Eye (tissue), 1 donor: Measurements from ENCODE around the gene RSL1D1.
A peak's percentile ranks its signal among the peaks of the same experiment; 100 is the strongest.
"Not testable (repeated sequence)": the region's sequence is repeated elsewhere in the genome, so short reads cannot be mapped to it uniquely, and the experiment has no call there.

Source experiments
- DNase-seq: peaks from one replicate; pipeline ENCODE4 v3.0.0-alpha.2; 2015

RSL1D1 gene

DNA sequence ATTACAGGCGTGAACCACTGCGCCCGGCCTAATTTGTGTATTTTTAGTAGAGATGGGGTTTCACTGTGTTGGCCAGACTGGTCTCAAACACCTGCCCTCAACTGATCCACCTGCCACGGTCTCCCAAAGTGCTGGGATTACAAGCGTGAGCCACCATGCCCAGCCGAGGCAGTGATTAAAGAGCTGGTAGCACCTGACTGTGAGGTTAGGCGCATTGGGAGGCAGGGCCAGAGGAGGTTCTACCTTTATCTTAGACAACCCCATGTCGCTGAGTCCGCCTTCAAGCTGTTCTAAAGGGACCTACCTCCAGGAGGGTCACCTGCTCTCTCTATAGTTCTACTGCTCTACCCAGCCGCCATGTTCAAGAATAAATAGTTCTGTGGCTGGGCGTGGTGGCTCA lies 8.1 kb downstream of the RSL1D1 start:
- no peak for DNase-seq

DNA sequence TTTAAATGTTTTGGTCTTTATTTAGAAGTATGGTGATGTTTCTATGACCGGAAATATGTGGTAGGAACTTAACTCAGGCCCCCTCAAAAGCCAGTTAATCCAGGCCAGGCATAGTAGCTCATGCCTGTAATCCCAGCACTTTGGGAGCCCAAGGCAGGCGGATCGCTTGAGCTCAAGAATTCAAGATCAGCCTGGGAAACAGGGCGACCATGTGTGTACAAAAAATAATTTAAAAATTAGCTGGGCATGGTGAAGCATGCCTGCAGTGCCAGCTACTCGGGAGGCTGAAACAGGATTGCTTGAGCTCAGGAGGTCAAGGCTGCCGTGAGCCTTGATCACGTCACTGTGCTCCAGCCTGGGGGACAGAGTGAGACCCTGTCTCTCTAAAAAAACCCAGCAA lies 10.3 kb downstream of the RSL1D1 start:
- no peak for DNase-seq

DNA sequence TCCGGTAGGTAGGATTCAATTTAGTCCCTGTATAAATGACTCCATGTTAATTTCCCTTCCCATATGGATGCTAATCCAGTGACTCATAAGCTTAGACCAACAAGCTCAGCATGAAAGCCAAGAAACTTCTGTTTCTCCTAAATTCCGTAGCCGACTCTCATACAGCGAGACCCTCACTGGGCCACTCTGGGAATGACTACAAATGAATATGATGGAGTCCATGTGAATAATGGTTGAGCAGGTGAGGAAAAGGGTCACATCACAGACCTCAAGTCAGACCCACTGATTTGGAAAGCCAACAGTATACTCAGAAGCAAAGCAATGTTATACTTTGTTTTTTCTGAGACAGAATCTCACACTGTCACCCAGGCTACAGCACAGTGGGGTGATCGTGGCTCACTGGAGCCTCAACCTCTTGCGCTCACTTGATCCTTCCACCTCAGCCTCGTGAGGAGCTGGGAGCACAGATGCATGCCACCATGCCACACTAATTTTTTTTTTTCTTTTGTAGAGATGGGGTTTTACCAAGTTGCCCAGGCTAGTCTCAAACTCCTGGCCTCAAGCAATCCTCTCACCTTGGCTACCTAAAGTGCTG lies 14.6 kb downstream of the RSL1D1 start:
- DNase-seq, result peak; percentile 17

DNA sequence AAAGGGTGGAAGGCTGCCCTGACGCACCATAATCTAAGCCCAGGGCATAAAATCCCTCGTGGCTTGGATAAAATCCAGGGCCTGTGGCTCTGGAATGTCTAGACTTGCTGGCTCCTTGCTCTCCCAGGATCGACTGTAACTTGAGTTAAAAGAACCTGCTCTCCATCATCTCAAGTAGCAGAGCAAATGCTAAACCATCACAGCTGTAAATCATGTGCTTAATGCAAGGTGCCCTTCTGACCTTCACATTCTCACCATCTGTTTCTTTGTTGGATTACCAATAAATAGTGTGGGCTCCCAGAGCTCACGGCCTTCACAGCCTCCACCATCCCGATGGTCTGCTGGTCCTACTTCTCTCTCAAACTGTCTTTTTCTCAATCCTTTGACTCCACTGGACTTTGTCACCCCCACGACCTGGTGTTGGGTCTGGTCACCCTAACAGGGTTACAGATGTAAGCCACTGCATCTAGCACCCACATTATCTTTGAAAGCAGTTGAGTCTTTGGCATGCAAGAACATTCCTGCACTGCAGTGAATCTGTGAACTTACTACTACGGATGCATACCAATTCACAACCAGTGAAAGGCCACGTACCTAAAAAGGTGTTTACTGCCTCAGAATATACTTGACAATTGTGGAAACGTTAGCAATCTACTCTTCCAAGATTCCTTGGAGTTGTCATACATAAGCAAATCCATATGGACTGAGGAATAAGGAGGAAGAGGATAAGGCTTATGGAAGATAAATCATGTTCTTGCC lies 15.3 kb downstream of the RSL1D1 start:
- DNase-seq, result peak; percentile 21

DNA sequence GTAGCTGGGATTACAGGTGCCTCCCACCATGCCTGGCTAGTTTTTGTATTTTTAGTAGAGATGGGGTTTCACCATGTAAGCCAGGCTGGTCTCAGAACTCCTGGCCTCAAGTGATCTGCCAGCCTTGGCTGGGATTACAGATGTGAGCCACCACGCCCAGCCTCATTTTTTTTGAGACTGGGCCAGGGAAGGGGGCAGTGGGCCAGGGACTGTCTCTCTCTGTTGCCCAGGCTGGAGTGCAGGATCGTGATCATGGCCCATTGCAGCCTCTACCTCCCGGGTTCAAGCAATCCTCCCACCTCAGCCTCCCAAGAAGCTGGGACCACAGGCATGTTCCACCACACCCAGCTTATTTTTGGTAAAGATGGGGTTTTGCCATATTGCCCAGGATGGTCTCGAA lies 16.0 kb downstream of the RSL1D1 start:
- no peak for DNase-seq

DNA sequence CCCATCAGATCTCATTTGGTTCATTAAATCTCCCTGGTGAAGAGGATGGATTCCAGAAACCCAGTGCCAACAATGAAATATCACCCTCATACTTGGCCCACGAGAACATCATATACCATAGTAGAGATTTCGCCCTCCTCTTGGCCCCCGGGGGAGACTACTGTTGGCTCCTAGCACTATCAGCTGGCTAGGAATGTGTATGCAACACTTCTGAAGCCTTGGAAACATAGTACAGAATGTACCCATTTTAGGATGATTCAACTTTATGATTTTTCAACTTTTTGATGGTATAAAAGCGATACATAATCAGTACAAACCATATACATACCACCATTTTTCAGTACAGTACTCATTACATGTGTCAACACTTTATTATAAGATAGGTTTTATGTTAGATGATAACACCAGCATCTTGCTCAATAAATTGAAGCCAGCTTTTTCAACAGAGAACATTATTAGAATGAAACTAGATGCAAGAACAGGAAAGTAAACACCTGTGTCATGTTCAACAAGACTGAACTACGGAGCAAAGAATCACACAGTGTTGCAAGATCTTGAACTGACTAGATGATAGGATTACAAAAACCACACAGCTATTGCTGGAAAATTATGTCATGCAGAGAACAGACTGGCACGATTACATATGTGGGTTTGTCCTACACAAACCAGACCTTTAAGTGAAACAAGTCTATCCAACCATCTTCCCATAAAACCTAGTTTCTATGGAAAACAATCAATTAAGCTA lies 17.2 kb downstream of the RSL1D1 start:
- peak; percentile 6 for DNase-seq

DNA sequence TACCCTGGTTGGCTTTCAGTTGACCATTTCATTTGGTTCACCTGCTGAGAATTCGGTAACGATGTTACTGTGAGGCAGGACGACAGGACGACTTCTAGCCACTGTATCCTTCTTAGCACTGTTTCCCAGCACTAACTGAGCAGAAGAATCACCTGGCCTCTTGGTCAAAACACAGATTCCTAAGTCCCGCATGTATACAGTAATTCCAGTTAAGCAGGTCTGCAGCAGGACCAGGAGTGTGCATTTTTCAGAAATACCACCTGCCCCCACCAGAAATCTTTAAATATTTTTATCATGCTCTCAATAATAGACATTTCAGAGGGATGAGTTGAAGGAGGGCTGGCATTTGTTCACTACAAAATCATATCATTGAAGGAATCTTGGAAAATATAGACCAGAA lies 22.6 kb downstream of the RSL1D1 start:
- DNase-seq, result no peak

DNA sequence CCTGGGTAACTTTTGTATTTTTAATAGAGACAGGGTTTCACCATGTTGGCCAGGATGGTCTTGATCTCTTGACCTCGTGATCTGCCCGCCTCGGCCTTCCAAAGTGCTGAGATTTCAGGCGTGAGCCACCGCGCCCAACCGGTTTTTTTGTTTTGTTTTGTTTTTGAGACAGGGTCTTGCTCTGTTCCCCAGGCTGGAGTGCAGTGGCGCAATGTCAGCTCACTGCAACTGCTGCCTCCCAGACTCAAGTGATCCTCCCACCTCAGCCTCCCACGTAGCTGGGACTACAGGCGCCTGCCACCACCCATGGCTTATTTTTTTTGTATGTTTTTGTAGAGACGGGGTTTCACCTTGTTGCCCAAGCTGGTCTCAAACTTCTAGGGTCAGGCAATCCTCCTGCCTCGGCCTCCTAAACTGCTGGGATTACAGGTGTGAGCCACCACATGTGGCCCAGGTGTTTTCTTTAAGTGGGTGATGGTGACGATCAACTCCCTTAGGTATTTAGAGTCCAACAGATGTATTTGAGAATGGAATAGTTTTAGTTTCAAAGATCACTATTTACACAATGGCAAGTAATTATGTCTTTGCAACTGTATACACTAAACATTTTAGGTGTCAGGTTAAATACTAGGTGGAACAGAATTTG lies 25.7 kb downstream of the RSL1D1 start:
- DNase-seq, result not testable (repeated sequence)

DNA sequence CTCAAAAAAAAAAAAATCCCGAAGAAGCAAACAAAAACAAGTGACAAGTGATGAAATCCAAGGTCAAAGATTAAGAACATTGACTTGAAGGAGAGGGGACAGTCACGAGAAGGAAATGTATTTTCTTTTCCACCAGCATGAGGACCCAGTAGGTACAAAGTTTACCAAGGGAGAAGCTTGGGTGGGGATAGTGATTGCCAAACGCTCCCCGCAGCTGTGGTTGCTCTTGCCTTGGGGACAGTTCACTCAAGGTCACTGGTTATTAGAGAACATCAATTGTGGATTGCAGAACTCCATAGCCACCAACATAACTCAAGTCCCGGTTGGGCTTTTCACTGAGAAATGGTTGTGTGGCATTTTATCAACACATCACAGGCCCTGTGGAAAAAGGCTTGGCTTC lies 27.0 kb downstream of the RSL1D1 start:
- no peak for DNase-seq

DNA sequence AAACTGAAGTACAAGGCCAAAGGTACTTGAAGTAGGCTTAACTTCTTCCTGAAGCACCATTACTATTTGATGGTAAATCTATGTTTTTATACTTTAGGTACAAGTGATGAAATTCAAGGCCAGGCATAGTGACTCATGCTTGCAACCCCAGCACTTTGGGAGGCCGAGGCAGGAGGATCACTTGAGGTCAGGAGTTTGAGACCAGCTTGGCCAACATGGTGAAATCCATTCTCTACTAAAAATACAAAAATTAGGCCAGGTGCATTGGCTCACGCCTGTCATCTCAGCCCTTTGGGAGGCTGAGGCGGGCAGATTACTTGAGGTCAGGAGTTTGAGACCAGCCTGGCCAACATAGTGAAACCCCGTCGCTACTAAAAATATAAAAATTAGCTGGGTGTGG lies 27.7 kb downstream of the RSL1D1 start:
- not testable (repeated sequence) for DNase-seq

DNA sequence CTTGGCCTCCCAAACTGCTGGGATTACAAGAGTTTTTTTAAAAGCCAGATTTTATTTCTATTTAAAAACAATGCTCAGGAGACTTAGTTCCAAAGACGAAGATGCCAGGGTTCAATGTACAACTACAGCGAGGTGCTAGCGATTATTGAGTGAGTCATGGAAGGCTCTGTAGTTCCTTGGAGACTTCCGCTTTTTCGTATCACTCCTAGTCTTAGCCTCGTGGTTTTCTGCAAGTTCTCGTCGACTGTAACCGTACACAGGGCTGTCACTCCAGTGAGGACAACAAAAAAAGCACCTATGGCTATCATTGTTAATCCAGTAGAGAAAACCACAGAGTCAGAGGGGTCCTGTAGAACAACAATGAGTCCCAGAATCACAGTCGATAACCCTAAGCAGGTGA lies 31.5 kb downstream of the RSL1D1 start:
- DNase-seq, result no peak

DNA sequence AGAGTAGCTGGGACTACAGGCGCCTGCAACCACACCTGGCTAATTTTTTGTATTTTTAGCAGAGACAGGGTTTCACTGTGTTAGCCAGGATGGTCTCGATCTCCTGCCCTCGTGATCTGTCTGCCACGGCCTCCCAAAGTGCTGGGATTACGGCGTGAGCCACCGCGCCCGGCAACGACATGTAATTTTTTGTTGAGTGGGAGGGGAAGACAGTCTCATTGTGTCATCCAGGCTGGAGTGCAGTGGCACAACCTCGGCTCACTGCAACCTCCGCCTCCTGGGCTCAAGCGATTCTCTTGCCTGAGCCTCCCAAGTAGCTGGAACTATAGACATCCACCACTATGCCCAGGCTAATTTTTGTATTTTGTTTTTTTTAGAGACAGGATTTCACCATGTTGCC lies 32.4 kb downstream of the RSL1D1 start:
- not testable (repeated sequence) for DNase-seq

DNA sequence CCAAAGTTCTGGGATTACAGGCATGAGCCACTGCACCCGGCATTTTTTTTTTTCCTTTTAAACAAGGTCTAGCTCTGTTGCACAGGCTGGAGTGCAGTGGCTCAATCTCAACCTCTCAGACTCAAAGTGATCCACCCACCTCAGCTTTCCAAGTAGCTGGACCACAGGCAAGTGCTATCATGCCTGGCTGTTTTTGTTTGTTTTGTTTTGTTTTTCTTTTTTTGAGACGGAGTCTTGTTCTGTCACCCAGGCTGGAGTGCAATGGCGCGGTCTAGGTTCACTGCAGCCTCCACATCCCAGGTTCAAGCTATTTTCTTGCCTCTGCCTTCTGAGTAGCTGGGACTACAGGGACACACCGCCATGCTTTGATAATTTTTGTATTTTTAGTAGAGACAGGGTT lies 35.2 kb downstream of the RSL1D1 start:
- DNase-seq, result no peak

DNA sequence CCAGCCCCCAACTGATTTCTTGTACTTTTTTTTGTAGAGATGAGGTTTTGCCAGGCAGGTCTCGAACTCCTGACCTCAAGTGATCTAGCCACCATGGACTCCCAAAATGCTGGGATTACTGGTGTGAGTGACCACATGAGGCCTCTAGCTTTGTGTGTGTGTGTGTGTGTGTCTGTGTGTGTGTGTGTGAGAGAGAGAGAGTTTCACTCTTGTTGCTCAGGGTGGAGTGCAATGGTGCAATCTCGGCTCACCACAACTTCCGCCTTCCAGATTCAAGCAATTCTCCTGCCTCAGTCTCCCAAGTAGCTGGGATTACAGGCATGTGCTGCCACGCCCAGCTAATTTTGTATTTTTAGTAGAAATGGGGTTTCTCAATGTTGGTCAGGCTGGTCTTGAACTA lies 36.5 kb downstream of the RSL1D1 start:
- not testable (repeated sequence) for DNase-seq

DNA sequence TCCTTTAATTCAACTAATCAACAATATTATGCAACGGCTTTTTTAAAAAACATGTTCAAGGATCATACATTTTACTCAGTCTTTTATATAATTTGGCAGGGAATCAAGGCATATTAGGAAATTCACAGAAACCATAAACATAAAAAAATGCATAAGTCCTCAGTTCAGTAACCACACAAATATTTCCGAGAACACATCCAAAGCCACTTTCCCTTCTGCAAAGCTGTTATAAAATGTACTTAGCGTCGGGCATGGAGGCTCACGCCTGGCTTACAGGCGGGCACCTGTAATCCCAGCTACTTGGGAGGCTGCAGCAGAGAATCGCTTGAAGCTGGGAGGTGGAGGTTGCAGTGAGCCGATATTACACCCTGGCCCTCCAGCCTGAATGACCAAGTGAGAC lies 44.6 kb downstream of the RSL1D1 start:
- no peak for DNase-seq

DNA sequence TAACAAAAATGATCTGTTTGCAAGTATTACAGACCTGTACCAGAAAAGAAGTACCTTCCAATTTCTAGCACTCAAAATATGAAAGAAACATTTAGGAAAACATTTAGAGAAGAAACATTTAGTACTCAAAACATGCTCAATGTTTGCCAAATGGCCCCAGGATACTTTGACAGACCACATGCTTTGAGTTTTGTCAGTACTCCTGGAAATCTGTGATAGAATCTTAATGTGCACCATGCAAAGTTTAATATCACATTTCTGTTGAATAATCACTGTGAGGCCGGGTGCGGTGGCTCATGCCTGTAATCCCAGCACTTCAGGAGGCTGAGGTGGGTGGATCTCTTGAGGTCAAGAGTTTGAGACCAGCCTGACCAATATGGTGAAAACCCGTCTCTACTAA lies 45.8 kb downstream of the RSL1D1 start:
- DNase-seq, result no peak

DNA sequence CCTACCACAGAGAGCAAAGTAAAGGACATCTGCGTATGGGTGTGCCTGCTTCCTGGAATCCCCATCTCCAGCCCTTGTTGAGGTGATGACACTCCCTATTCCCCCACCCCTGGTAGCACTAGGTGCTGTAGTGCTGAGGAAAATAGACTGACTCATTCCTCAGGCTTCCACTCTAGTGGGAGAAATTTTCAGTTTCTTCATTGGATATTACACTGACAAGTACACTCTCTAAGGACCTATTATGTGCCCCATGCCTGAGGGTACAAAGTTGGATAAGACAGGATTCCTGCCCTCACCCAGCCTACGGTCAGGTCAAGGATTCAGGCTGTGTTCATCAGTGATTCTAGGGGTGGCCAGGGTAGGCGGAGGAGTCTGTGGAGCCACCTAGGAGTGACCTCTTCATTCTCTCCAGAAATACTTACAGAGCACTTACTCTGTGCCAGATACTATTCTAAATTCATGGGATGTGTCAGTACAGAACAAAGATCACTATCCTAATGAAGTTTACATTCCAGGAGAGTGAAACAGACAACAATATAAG lies 49.8 kb downstream of the RSL1D1 start:
- no peak for DNase-seq

DNA sequence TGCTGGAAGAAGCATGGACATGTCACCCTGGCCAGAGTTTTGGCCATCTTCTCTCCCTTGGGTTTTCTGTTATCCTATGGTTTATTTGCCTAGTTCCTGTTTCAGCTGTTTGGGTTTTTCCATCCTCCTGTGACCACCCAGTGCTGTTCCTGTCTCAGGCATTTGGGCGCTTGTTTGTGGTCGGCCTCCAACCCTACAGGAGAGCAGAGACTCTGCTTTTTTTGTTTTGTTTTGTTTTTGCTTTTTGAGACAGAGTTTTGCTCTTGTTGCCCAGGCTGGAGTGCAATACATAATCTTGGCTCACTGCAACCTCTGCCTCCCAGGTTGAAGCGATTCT lies 51.0 kb downstream of the RSL1D1 start:
- DNase-seq, result no peak

DNA sequence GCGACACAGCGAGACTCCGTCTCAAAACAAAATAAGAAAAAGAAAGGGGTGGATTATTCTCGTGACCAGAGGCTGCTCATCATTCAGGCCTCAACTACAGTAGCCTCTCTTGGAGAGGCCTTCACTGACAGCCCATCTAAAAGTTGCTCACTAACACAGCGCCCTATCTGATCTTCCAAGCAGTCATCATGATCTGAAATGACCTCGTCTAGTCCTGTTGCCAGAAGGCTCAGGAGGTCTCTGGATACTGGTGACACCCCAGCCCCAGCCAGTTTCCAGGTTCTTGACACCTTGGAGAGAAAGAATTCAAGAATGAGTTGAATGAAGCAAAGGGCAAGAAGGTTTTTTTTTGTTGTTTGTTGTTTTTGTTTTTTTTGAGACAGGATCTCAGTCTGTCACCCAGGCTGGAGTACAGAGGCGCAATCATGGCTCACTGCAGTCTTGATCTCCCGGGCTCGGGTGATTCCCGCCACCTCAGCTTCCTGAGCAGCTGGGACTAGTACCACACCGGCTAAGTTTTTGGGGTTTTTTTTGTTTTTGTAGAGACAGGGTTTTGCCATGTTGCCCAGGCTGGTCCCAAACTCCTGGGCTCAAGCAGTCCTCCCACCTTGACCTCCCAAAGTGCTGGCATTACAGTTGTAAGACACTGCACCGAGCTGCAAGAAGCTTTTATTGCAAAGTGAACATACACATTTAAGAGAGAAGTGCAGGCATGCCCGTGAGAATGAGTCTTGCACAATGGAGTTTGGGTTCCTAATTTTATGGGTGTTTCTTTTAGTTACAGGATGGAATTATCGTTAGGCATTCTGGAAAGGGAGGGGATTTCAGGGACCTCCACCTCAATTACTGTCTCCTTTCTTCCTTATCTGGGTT lies 51.6 kb downstream of the RSL1D1 start:
- no peak for DNase-seq

DNA sequence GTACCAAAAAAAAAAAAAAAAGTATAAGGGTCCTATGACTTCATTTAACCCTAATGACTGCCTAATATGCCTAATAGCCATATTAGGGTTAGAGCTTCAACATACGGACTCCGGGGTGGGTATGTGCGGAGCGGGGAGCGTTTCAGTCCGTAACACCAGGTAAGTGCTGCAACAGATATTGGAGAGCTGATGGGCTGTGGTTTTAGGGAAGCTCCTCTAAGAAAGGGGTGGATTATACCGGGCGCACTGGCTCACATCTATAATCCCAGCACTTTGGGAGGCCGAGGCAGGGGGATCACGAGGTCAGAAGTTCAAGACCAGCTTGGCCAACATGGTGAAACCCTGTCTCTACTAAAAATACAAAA lies 52.3 kb downstream of the RSL1D1 start:
- DNase-seq, result no peak

DNA sequence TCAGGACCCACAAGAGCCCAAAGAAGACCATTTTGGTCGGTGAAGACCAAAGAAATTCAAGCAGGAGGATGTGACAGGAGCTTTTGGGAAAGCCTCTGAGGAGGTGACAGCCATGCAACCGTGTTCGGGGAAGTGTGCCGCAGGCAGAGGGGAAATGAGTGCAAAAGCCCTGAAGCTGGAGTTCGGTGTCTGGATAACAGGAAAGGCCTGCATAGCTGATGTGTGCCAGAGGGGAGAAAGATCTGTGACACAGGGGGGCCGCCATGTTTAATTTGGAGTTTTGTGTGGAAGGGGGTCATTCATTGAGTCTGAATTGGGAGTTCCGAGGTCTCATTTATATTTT lies 53.4 kb downstream of the RSL1D1 start:
- DNase-seq, result no peak

DNA sequence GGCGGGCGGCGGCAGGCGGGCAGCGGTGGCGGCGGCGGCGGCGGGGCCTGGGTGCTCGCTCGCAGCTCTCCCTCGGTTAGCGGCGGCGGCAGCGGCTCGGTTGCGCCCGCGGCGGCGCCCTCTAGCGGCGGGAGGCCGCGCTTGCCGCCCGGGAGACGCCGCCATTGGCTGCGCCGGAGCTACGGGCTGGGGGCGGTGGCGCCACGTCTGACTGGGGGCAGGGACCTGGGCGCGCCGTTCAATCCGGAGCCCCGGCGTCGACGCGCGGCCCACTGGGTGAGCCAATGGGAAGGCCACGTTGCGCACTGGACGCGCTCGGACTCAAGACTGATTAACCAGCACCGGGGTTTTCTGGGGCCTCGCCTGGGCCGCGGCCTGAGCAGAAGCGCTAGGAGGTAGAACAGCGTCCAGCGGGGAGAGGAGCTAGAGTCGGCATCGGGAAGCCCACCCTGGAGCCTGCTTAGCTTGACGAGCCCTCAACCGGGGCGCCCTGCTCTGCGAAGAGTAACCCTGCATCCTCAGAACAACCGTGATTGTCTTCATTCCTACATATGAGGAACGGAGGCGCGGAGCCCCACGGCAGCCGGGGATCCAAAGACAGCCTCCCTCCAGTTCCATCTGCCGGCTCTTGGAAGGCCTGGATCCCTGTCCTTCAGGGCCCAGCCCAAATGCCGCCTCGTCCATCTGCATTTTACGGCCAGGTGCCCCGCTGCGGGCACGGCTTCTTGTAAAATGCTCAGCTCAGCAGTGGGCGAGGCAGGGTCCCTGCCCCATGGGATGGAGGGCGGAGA lies 54.0 kb downstream of the RSL1D1 start, which contains the start of gene ZC3H7A:
ZC3H7A (minus strand) TSS at position 93 of the 791 bp plus-strand sequence. CDS start 14,904 bp downstream, outside the sequence.
- DNase-seq, result peak; percentile 98
